PC-3 (cell line): Measurements from ENCODE around the gene SEMG1.

Experiments used
- EZH2 ChIP-seq: fragments of 300-600 bp; sonication (generic); IDR thresholded peaks from one replicate; pipeline ENCODE4 v1.6.1; 2017; ENCODE audit warnings: antibody characterized with exemption, mild to moderate bottlenecking, low read length; ENCODE audit not compliant: unreplicated experiment
- TF ChIP-seq, protein P1 (sequence below): fragments of 300-600 bp; sonication (generic); conservative IDR thresholded peaks from 2 replicates; pipeline ENCODE4 v1.5.1; 2017; ENCODE audit warnings: antibody characterized with exemption, low read depth, mild to moderate bottlenecking, low read length

DNA sequence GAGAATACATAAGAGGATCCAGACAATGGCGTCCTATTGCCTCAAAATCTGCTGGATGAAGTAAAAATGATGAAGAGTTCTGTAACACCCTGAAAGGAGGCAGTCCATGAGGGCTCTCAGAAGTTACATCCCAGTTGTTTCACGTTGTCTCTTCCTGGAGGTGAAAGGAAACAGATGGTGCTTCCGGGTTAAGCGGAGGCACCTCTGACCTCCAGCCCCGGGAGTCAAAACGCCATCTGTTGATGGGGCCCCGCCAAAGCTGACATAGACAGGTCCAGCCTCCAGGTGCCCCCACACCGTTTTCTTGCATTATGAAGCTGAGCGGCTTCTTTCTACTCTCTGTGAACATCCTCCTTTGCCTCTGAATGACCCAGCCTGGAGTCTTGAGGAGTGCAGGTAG lies 23.8 kb downstream of the SEMG1 start:
- TF ChIP-seq, protein P1, sequence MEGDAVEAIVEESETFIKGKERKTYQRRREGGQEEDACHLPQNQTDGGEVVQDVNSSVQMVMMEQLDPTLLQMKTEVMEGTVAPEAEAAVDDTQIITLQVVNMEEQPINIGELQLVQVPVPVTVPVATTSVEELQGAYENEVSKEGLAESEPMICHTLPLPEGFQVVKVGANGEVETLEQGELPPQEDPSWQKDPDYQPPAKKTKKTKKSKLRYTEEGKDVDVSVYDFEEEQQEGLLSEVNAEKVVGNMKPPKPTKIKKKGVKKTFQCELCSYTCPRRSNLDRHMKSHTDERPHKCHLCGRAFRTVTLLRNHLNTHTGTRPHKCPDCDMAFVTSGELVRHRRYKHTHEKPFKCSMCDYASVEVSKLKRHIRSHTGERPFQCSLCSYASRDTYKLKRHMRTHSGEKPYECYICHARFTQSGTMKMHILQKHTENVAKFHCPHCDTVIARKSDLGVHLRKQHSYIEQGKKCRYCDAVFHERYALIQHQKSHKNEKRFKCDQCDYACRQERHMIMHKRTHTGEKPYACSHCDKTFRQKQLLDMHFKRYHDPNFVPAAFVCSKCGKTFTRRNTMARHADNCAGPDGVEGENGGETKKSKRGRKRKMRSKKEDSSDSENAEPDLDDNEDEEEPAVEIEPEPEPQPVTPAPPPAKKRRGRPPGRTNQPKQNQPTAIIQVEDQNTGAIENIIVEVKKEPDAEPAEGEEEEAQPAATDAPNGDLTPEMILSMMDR: no peak
- no peak for TF ChIP-seq EZH2
